ENCODE measurements around the gene DHX30. TPM values are rescaled to one million over a fixed set of nuclear protein-coding genes. Genes with fewer than 3 reads are reported as not detected.

Gene DHX30
- total RNA-seq, 1 donor from 2014 or later, result 68.7 TPM

- Mint-ChIP-seq H3K4me3 (ENCODE audit: unreplicated experiment) (no peak overlapping the region), H3K9me3 (ENCODE audit: unreplicated experiment) (no peaks in the 10 kb centered on the region), H3K27me3 (ENCODE audit: unreplicated experiment) (peaks cover 13% of the 10 kb centered on the region), H3K4me1 (ENCODE audit: unreplicated experiment) (no peaks in the 10 kb centered on the region), H3K36me3 (ENCODE audit: low read depth, unreplicated experiment) (peaks cover 44% of the 10 kb centered on the region), H3K27ac (ENCODE audit: unreplicated experiment) (no peak overlapping the region)
- TF ChIP-seq CTCF (IDR thresholded peaks at IDR 0.05; ENCODE audit: unreplicated experiment), result no peak
- DNase-seq (ENCODE audit: low spot score), result no peak
Observed at GRCh38 chr3:47854267-47854666, 51.3 kb downstream of the DHX30 start.

- Mint-ChIP-seq H3K27ac (ENCODE audit: unreplicated experiment) (no peak overlapping the region), H3K27me3 (ENCODE audit: unreplicated experiment) (peaks cover 11% of the 10 kb centered on the region), H3K4me3 (ENCODE audit: unreplicated experiment) (no peak overlapping the region), H3K4me1 (ENCODE audit: unreplicated experiment) (no peaks in the 10 kb centered on the region), H3K36me3 (ENCODE audit: low read depth, unreplicated experiment) (peaks cover 51% of the 10 kb centered on the region), H3K9me3 (ENCODE audit: unreplicated experiment) (no peaks in the 10 kb centered on the region)
- TF ChIP-seq CTCF (IDR thresholded peaks at IDR 0.05; ENCODE audit: unreplicated experiment), result no peak
- no peak for DNase-seq (ENCODE audit: low spot score)
Observed at GRCh38 chr3:47854720-47855455, 52.0 kb downstream of the DHX30 start.

- Mint-ChIP-seq H3K36me3 (ENCODE audit: low read depth, unreplicated experiment) (peaks cover 47% of the 10 kb centered on the region), H3K4me1 (ENCODE audit: unreplicated experiment) (no peaks in the 10 kb centered on the region), H3K4me3 (ENCODE audit: unreplicated experiment) (peak overlapping the region; percentile 37), H3K27me3 (ENCODE audit: unreplicated experiment) (peaks cover 9% of the 10 kb centered on the region), H3K27ac (ENCODE audit: unreplicated experiment) (peak overlapping the region; percentile 72), H3K9me3 (ENCODE audit: unreplicated experiment) (no peaks in the 10 kb centered on the region)
- no peak for TF ChIP-seq CTCF (IDR thresholded peaks at IDR 0.05; ENCODE audit: unreplicated experiment)
- DNase-seq (ENCODE audit: low spot score), result no peak
Observed at GRCh38 chr3:47855461-47856383, 52.8 kb downstream of the DHX30 start.

- peaks cover 9% of the 10 kb centered on the region for H3K27me3 Mint-ChIP-seq (ENCODE audit: unreplicated experiment)
- TF ChIP-seq CTCF (IDR thresholded peaks at IDR 0.05; ENCODE audit: unreplicated experiment), result no peak
Observed at GRCh38 chr3:47856669-47857068, 53.7 kb downstream of the DHX30 start.

More at GRCh38 chr3:47856669-47857068, 53.7 kb downstream of the DHX30 start:
- no peak for DNase-seq (ENCODE audit: low spot score)
- Mint-ChIP-seq H3K27ac (ENCODE audit: unreplicated experiment) (no peak overlapping the region), H3K36me3 (ENCODE audit: low read depth, unreplicated experiment) (peaks cover 43% of the 10 kb centered on the region), H3K4me3 (ENCODE audit: unreplicated experiment) (peak overlapping the region; percentile 32), H3K9me3 (ENCODE audit: unreplicated experiment) (no peaks in the 10 kb centered on the region), H3K4me1 (ENCODE audit: unreplicated experiment) (no peaks in the 10 kb centered on the region)

Data from endothelial cell (in vitro differentiated cells).